HCT116 (cell line): ENCODE data around the gene MNX1. TPM values are rescaled to one million over a fixed set of nuclear protein-coding genes. Genes with fewer than 3 reads are reported as not detected.

Experiments
- ATAC-seq: fragments of 200-7000 bp; cut with Tn5 transposase; 2 replicates; pipeline ENCODE4 v1.9.1; 2020; ENCODE audit warnings: mild to moderate bottlenecking, moderate library complexity
- BruUV-seq: library from RNA; stranded (reverse); fragments of 400-500 nt; replicated peaks from 2 replicates; lab custom pipeline; 2021; lab: Mats Ljungman, UMichigan
- CTCF ChIA-PET: fragments of 300-600 bp; sonication (Branson Sonifier 250); formaldehyde crosslinking; loops from one replicate; lab custom pipeline; 2021; ENCODE audit warnings: antibody characterized with exemption; lab: Charles Lee
- POLR2A ChIA-PET: fragments of 300-600, 350-600 bp; sonication (Branson Sonifier 250); formaldehyde crosslinking; loops from one replicate; lab custom pipeline; 2021; ENCODE audit warnings: antibody characterized with exemption; lab: Charles Lee
- RAD21 ChIA-PET, 2 experiments: fragments of 300-600 bp; sonication (Branson Sonifier 250); formaldehyde crosslinking; loops; one replicate each; lab custom pipeline; 2023; ENCODE audit warnings: low total read pairs in 2 of 2; ENCODE audit not compliant: uncharacterized antibody in 2 of 2, unreplicated experiment in 2 of 2, low non-redundant PET in 1 of 2; lab: Charles Lee
- DNase-seq: peaks from one replicate; pipeline ENCODE4 v3.0.0-alpha.2; 2010; ENCODE audit warnings: low read depth, low spot score
- H2AFZ ChIP-seq: fragments of 200-600 bp; shearing (Covaris generic), sonication (generic); 2 replicates; pipeline ENCODE4 v1.6.1; 2017; ENCODE audit warnings: low read depth, mixed run types, mixed read lengths, antibody characterized with exemption, low read length; ENCODE audit not compliant: poor library complexity, severe bottlenecking
- H3K27ac ChIP-seq: 2 replicates; pipeline ENCODE4 v1.5.1; 2012; ENCODE audit warnings: low read depth, low read length
- H3K27me3 ChIP-seq: fragments of 200-600 bp; sonication (generic); 2 replicates; pipeline ENCODE4 v1.6.1; 2016; ENCODE audit warnings: mixed run types, low read length, mixed read lengths; ENCODE audit not compliant: insufficient read depth
- H3K36me3 ChIP-seq, 2 experiments: fragments of 200-500 bp in 1 of 2; fragments of 200-600 bp in 1 of 2; sonication (Bioruptor generic) in 1 of 2; sonication (generic) in 1 of 2; 2 replicates each; pipeline versions ENCODE4 v1.5.1 to v1.6.1; 2014 to 2016; ENCODE audit warnings: low read length in 2 of 2, inconsistent platforms in 1 of 2, mixed read lengths in 1 of 2, mixed run types in 1 of 2; ENCODE audit not compliant: insufficient read depth in 2 of 2, control insufficient read depth in 1 of 2
- H3K4me1 ChIP-seq, 2 experiments: fragments of 200-600 bp in 1 of 2; sonication (generic) in 1 of 2; 2 replicates each; pipeline versions ENCODE4 v1.5.1 to v1.6.1; 2012 to 2017; ENCODE audit warnings: low read length in 2 of 2, inconsistent platforms in 1 of 2, mild to moderate bottlenecking in 1 of 2, mixed read lengths in 1 of 2, mixed run types in 1 of 2, moderate library complexity in 1 of 2; ENCODE audit not compliant: insufficient read depth in 2 of 2, control insufficient read depth in 1 of 2
- H3K4me2 ChIP-seq: fragments of 200-600 bp; sonication (generic); 2 replicates; pipeline ENCODE4 v1.6.1; 2017; ENCODE audit warnings: mixed run types, low read length, mixed read lengths
- H3K4me3 ChIP-seq, 2 experiments: fragments of 200-600 bp in 1 of 2; sonication (generic) in 1 of 2; replicated peaks in 1 of 2; 2 replicates each; pipeline ENCODE4 v1.5.1; 2011 to 2016; ENCODE audit warnings: low read length in 2 of 2, control low read depth in 1 of 2, low read depth in 1 of 2, mild to moderate bottlenecking in 1 of 2, mixed read lengths in 1 of 2, mixed run types in 1 of 2
- H3K79me2 ChIP-seq: fragments of 200-600 bp; sonication (generic); 2 replicates; pipeline ENCODE4 v1.6.1; 2017; ENCODE audit warnings: mild to moderate bottlenecking, mixed run types, low read length, moderate library complexity, mixed read lengths; ENCODE audit not compliant: insufficient read depth
- H3K9ac ChIP-seq: fragments of 200-600 bp; sonication (generic); 2 replicates; pipeline ENCODE4 v1.6.1; 2016; ENCODE audit warnings: low read length, mixed read lengths
- H3K9me2 ChIP-seq: fragments of 200-600 bp; sonication (generic), shearing (Covaris generic); 2 replicates; pipeline ENCODE4 v1.6.1; 2017; ENCODE audit warnings: mixed run types, mild to moderate bottlenecking, moderate library complexity; ENCODE audit not compliant: insufficient read depth
- H3K9me3 ChIP-seq, 2 experiments: fragments of 200-500 bp in 1 of 2; fragments of 200-600 bp in 1 of 2; sonication (Bioruptor generic) in 1 of 2; sonication (generic) in 1 of 2; 2 replicates each; pipeline ENCODE4 v1.6.1; 2014 to 2017; ENCODE audit warnings: low read length in 2 of 2, mixed read lengths in 2 of 2, inconsistent platforms in 1 of 2, low read depth in 1 of 2, mild to moderate bottlenecking in 1 of 2, mixed run types in 1 of 2, moderate library complexity in 1 of 2; ENCODE audit not compliant: control insufficient read depth in 1 of 2, insufficient read depth in 1 of 2
- H4K20me1 ChIP-seq: fragments of 200-600 bp; sonication (generic), shearing (Covaris generic); 2 replicates; pipeline ENCODE4 v1.6.1; 2017; ENCODE audit warnings: mixed run types, mild to moderate bottlenecking, moderate library complexity; ENCODE audit not compliant: insufficient read depth
- ATF3 ChIP-seq: IDR thresholded peaks from 2 replicates; pipeline ENCODE4 v1.6.1; 2012
- CBX3 ChIP-seq: IDR thresholded peaks from 2 replicates; pipeline ENCODE4 v1.6.1; 2012; ENCODE audit warnings: low read depth
- CTCF ChIP-seq, 3 experiments: fragments of 200-600 bp in 1 of 3; sonication (generic) in 1 of 3; IDR thresholded peaks in 2 of 3; conservative IDR thresholded peaks in 1 of 3; 2 replicates each; pipeline ENCODE4 v1.5.1; 2012 to 2017; ENCODE audit warnings: low read depth in 2 of 3, low read length in 2 of 3, antibody characterized with exemption in 1 of 3, borderline replicate concordance in 1 of 3, control low read depth in 1 of 3, mild to moderate bottlenecking in 1 of 3, mixed read lengths in 1 of 3, mixed run types in 1 of 3, moderate library complexity in 1 of 3; ENCODE audit not compliant: insufficient read depth in 1 of 3
- EZH2 ChIP-seq: fragments of 200-600 bp; sonication (generic); IDR thresholded peaks from 2 replicates; pipeline ENCODE4 v1.6.1; 2017; ENCODE audit warnings: antibody characterized with exemption, mixed run types
- EZH2phosphoT487 ChIP-seq: fragments of 200-600 bp; IDR thresholded peaks from 2 replicates; pipeline ENCODE4 v1.6.1; 2018; ENCODE audit warnings: antibody characterized with exemption, borderline replicate concordance
- JUND ChIP-seq: IDR thresholded peaks from 2 replicates; pipeline ENCODE4 v1.6.1; 2012
- MAX ChIP-seq: IDR thresholded peaks from 2 replicates; pipeline ENCODE4 v1.6.1; 2012
- POLR2A ChIP-seq: IDR thresholded peaks from 2 replicates; pipeline ENCODE4 v1.7.0; 2011; ENCODE audit warnings: borderline replicate concordance; ENCODE audit not compliant: insufficient read depth, insufficient read length; ENCODE audit errors: extremely low read depth
- POLR2AphosphoS5 ChIP-seq: IDR thresholded peaks from 2 replicates; pipeline ENCODE4 v1.6.1; 2011; ENCODE audit warnings: mild to moderate bottlenecking, low read depth, low read length, moderate library complexity
- REST ChIP-seq: IDR thresholded peaks from 2 replicates; pipeline ENCODE4 v1.6.1; 2012; ENCODE audit warnings: low read depth
- SIN3A ChIP-seq: IDR thresholded peaks from 2 replicates; pipeline ENCODE4 v1.6.1; 2012; ENCODE audit warnings: low read depth
- SP1 ChIP-seq: IDR thresholded peaks from 2 replicates; pipeline ENCODE4 v1.6.1; 2012; ENCODE audit warnings: low read depth
- SRF ChIP-seq: IDR thresholded peaks from 2 replicates; pipeline ENCODE4 v1.6.1; 2012; ENCODE audit warnings: low read depth
- TCF7L2 ChIP-seq: IDR thresholded peaks from 2 replicates; pipeline ENCODE4 v1.7.0; 2011; ENCODE audit warnings: borderline replicate concordance, inconsistent platforms; ENCODE audit not compliant: insufficient read depth, insufficient read length; ENCODE audit errors: extremely low read depth
- YY1 ChIP-seq: IDR thresholded peaks from 2 replicates; pipeline ENCODE4 v1.6.1; 2011; ENCODE audit warnings: low read length, low read depth, moderate library complexity, mild to moderate bottlenecking; ENCODE audit not compliant: insufficient replicate concordance; ENCODE audit errors: extremely low read depth
- ZBTB33 ChIP-seq: IDR thresholded peaks from 2 replicates; pipeline ENCODE4 v1.6.1; 2011; ENCODE audit warnings: mild to moderate bottlenecking, low read length, moderate library complexity; ENCODE audit not compliant: insufficient replicate concordance; ENCODE audit errors: extremely low read depth
- ZFX ChIP-seq: fragments of 450-650 bp; IDR thresholded peaks from 2 replicates; pipeline ENCODE4 v1.6.1; 2017
- ZNF274 ChIP-seq: fragments of 200-500 bp; sonication (Bioruptor generic); IDR thresholded peaks from 2 replicates; pipeline ENCODE4 v1.6.1; 2014; ENCODE audit warnings: mild to moderate bottlenecking, low read depth, low read length, inconsistent platforms
- intact Hi-C: fragments of 100-400 bp; cut with micrococcal nuclease; formaldehyde crosslinking; loops from 2 replicates; pipeline ENCODE4 v1.10.0; 2022
- total RNA-seq: library from RNA; stranded (reverse); gene quantifications from one replicate; pipeline ENCODE4 v1.2.1, GENCODE V29; 2021; ENCODE audit not compliant: unreplicated experiment

The MNX1 gene
- total RNA-seq, 1 experiment from 2014 or later, result 7.7 TPM

- BruUV-seq, result no TSS peak
- H3K79me2 ChIP-seq, result peaks cover 60% of the 10 kb centered on the region
- TF ChIP-seq ATF3 (no peak), SIN3A (no peak), CTCF (IDR thresholded peaks at IDR 0.05 in 2 of 3, conservative IDR thresholded peaks at IDR 0.05 in 1 of 3; ENCODE audit: borderline replicate concordance in 1 of 3, insufficient read depth in 1 of 3, low read depth in 2 of 3, low read length in 2 of 3) (no peak), SRF (no peak), TCF7L2 (no peak), EZH2phosphoT487 (no peak), SP1 (no peak), MAX (no peak), YY1 (no peak), CBX3 (no peak), POLR2A (no peak), ZNF274 (no peak), REST (no peak), ZBTB33 (no peak), EZH2 (no peak), JUND (no peak), ZFX (no peak), POLR2AphosphoS5 (no peak)
- intact Hi-C loops, result no loop called here
- no peaks in the 10 kb centered on the region for H3K9me2 ChIP-seq
- DNase-seq (no peak), ATAC-seq (no peak)
- peaks cover 76 to 78% of the 10 kb centered on the region in 2 experiments; a peak in 3 of 4 replicates for H3K36me3 ChIP-seq
- no peak overlapping the region for H2AFZ ChIP-seq
- ChIA-PET POLR2A (no interaction called here), RAD21 (no interaction called here), CTCF (no interaction called here)
- H3K4me2 ChIP-seq, result no peak overlapping the region
- no peak overlapping the region for H3K9ac ChIP-seq
- H3K9me3 ChIP-seq, result no peaks in the 10 kb centered on the region
- no peak overlapping the region for H3K27ac ChIP-seq
- no peaks in the 10 kb centered on the region for H4K20me1 ChIP-seq
- no peaks in the 10 kb centered on the region for H3K27me3 ChIP-seq
- H3K4me3 ChIP-seq, result no peak overlapping the region
- H3K4me1 ChIP-seq, result no peaks in the 10 kb centered on the region
These were observed 48.3 kb downstream of the MNX1 start for GRCh38 chr7:156962145-156962544.
